Neuronal stem cell (in vitro differentiated cells): ENCODE results near the gene CYP20A1.
"Not testable (repeated sequence)": the region's sequence is repeated elsewhere in the genome, so short reads cannot be mapped to it uniquely, and the experiment has no call there.

Experiments used
- DNase-seq: peaks from one replicate; pipeline ENCODE4 v3.0.0-alpha.2; 2013; ENCODE audit warnings: low spot score
- H2AFZ ChIP-seq: one replicate; pipeline ENCODE4 v1.6.1; 2013; ENCODE audit warnings: mild to moderate bottlenecking, low read length, inconsistent platforms
- H2AK5ac ChIP-seq: 2 replicates; pipeline ENCODE4 v1.6.1; 2013; ENCODE audit warnings: low read depth, mild to moderate bottlenecking, inconsistent platforms, low read length, moderate library complexity, mixed read lengths
- H2BK120ac ChIP-seq: 2 replicates; pipeline ENCODE4 v1.6.1; 2013; ENCODE audit warnings: low read depth, mild to moderate bottlenecking, inconsistent platforms, low read length, moderate library complexity, mixed read lengths
- H2BK12ac ChIP-seq: one replicate; pipeline ENCODE4 v1.6.1; 2013; ENCODE audit warnings: low read length, inconsistent platforms
- H2BK15ac ChIP-seq: 2 replicates; pipeline ENCODE4 v1.6.1; 2013; ENCODE audit warnings: mild to moderate bottlenecking, low read length, inconsistent platforms, mixed read lengths
- H2BK5ac ChIP-seq: one replicate; pipeline ENCODE4 v1.6.1; 2013; ENCODE audit warnings: inconsistent platforms, mild to moderate bottlenecking, low read length, moderate library complexity
- H3K14ac ChIP-seq: one replicate; pipeline ENCODE4 v1.6.1; 2013; ENCODE audit warnings: low read length, inconsistent platforms
- H3K18ac ChIP-seq: 2 replicates; pipeline ENCODE4 v1.6.1; 2013; ENCODE audit warnings: low read length, inconsistent platforms
- H3K23ac ChIP-seq: 2 replicates; pipeline ENCODE4 v1.6.1; 2013; ENCODE audit warnings: low read depth, mild to moderate bottlenecking, mixed read lengths, low read length, inconsistent platforms; ENCODE audit not compliant: poor library complexity
- H3K27ac ChIP-seq: replicated peaks from 3 replicates; pipeline ENCODE4 v1.5.1; 2013; ENCODE audit warnings: low read length, inconsistent platforms
- H3K27me3 ChIP-seq, 3 experiments: 2 replicates each; pipeline ENCODE4 v1.6.1; 2013; ENCODE audit warnings: low read length in 3 of 3, mild to moderate bottlenecking in 2 of 3, inconsistent platforms in 1 of 3, low read depth in 1 of 3, mixed read lengths in 1 of 3, moderate library complexity in 1 of 3; ENCODE audit not compliant: control insufficient read depth in 3 of 3, insufficient read depth in 3 of 3
- H3K36me3 ChIP-seq, 2 donors: replicated peaks in 1 of 2; 2 replicates each; pipeline ENCODE4 v1.6.1; 2013; ENCODE audit warnings: low read length in 2 of 2; ENCODE audit not compliant: control insufficient read depth in 2 of 2, insufficient read depth in 2 of 2
- H3K4ac ChIP-seq: 2 replicates; pipeline ENCODE4 v1.6.1; 2013; ENCODE audit warnings: inconsistent platforms, mild to moderate bottlenecking, low read length, moderate library complexity
- H3K4me1 ChIP-seq, 2 donors: 1 replicate in 1 of 2; 2 replicates in 1 of 2; pipeline ENCODE4 v1.6.1; 2013; ENCODE audit warnings: low read length in 2 of 2, low read depth in 1 of 2; ENCODE audit not compliant: control insufficient read depth in 2 of 2, insufficient read depth in 1 of 2
- H3K4me2 ChIP-seq: one replicate; pipeline ENCODE4 v1.6.1; 2013; ENCODE audit warnings: mild to moderate bottlenecking, low read length, inconsistent platforms; ENCODE audit not compliant: insufficient read depth, poor library complexity, severe bottlenecking
- H3K4me3 ChIP-seq, 2 donors: 2 replicates each; pipeline ENCODE4 v1.5.1; 2013; ENCODE audit warnings: low read length in 2 of 2, mild to moderate bottlenecking in 2 of 2, inconsistent platforms in 1 of 2, moderate library complexity in 1 of 2
- H3K79me1 ChIP-seq: one replicate; pipeline ENCODE4 v1.6.1; 2013; ENCODE audit warnings: low read depth, mild to moderate bottlenecking, inconsistent platforms, low read length, moderate library complexity
- H3K9ac ChIP-seq: one replicate; pipeline ENCODE4 v1.6.1; 2013; ENCODE audit warnings: mild to moderate bottlenecking, low read depth, low read length, inconsistent platforms; ENCODE audit not compliant: poor library complexity
- H3K9me3 ChIP-seq, 2 donors: replicated peaks in 1 of 2; 2 replicates each; pipeline versions ENCODE3 to v1.6.1; 2013; ENCODE audit warnings: low read length in 2 of 2, mild to moderate bottlenecking in 2 of 2, inconsistent platforms in 1 of 2, low read depth in 1 of 2, mixed read lengths in 1 of 2, moderate library complexity in 1 of 2; ENCODE audit not compliant: control insufficient read depth in 2 of 2, insufficient read depth in 1 of 2
- H4K8ac ChIP-seq: one replicate; pipeline ENCODE4 v1.6.1; 2013; ENCODE audit warnings: low read depth, mild to moderate bottlenecking, inconsistent platforms, low read length, moderate library complexity
- H4K91ac ChIP-seq: one replicate; pipeline ENCODE4 v1.6.1; 2013; ENCODE audit warnings: low read length, low read depth, mild to moderate bottlenecking, inconsistent platforms; ENCODE audit not compliant: poor library complexity
- WGBS, 2 donors: extraction: QIAGEN DNeasy Blood & Tissue Kit; methylation state at CpG; one replicate each; pipeline ENCODE4 v1.1.7; 2013; ENCODE audit warnings: missing lambda C conversion rate in 2 of 2, mixed read lengths in 1 of 2; ENCODE audit not compliant: insufficient read length in 2 of 2, insufficient replicate concordance in 1 of 2; ENCODE audit errors: extremely low coverage in 2 of 2; 5-methylcytosine and 5-hydroxymethylcytosine counted together

Gene CYP20A1

DNA sequence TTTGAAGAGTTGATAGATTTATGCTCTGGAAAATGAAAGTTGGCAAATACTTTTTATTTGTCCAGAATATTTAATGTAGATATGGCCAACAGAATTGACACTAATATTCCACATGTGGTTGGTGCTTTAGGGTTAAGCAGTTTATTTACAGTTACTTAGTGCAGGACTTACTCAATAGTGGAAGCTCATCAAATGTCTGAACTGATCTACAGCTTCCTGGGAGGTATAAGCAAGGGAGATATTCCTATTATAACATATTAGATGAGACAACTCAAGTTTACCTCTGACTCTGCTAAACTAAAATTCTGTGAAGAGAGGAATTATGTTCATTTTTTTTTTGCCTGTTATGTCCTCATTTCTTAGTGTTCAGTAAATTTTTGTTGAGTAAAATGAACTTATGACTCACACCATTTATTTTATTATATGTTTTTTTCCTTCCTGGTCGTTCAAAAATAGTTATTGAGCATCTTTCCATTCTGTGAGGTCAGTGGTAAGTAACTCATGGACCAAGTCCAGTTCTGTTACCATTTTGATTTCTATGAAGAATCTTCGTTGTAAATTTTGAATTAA lies 103.0 kb downstream of the CYP20A1 start:
- no peak overlapping the region for H2BK12ac ChIP-seq
- H3K9me3 ChIP-seq, result peaks cover 0 to 6% of the 10 kb centered on the region in 2 donors
- WGBS, 2 donors, result no CpG with 5 or more reads among the region's 2 CpGs
- no peak overlapping the region for H2BK5ac ChIP-seq
- H3K9ac ChIP-seq, result no peak overlapping the region
- H3K4me1 ChIP-seq, result peaks cover 0 to 11% of the 10 kb centered on the region in 2 donors
- no peak overlapping the region for H4K91ac ChIP-seq
- H2AFZ ChIP-seq, result no peak overlapping the region
- H3K27ac ChIP-seq, result no peak overlapping the region
- H3K18ac ChIP-seq, result no peak overlapping the region
- H3K36me3 ChIP-seq, result peaks cover 5 to 95% of the 10 kb centered on the region in 2 donors
- H4K8ac ChIP-seq, result no peak overlapping the region
- H2AK5ac ChIP-seq, result no peak overlapping the region
- no peak overlapping the region for H2BK120ac ChIP-seq
- no peaks in the 10 kb centered on the region for H3K27me3 ChIP-seq
- no peak overlapping the region for H3K14ac ChIP-seq
- no peak for DNase-seq
- no peak overlapping the region for H3K4me2 ChIP-seq
- peaks cover 6% of the 10 kb centered on the region for H3K79me1 ChIP-seq
- H3K23ac ChIP-seq, result no peak overlapping the region
- H2BK15ac ChIP-seq, result no peak overlapping the region
- no peak overlapping the region for H3K4me3 ChIP-seq
- H3K4ac ChIP-seq, result no peak overlapping the region

- not testable (repeated sequence) for H4K91ac ChIP-seq, H2BK120ac ChIP-seq, H4K8ac ChIP-seq, H3K23ac ChIP-seq, H3K79me1 ChIP-seq, H2BK5ac ChIP-seq, H2AK5ac ChIP-seq, H3K4me2 ChIP-seq, H3K9me3 ChIP-seq, H3K9ac ChIP-seq, DNase-seq, H3K18ac ChIP-seq, H2BK12ac ChIP-seq, H2AFZ ChIP-seq, H3K27me3 ChIP-seq, H3K4me3 ChIP-seq, H2BK15ac ChIP-seq, H3K14ac ChIP-seq, H3K27ac ChIP-seq, H3K4ac ChIP-seq
- Histone ChIP-seq H3K36me3 (peaks cover 5 to 95% of the 10 kb centered on the region in 2 donors), H3K4me1 (peaks cover 0 to 11% of the 10 kb centered on the region in 2 donors)
- no CpG with 5 or more reads among the region's 4 CpGs for WGBS, 2 donors
These were observed 103.6 kb downstream of the CYP20A1 start for GRCh38 chr2:203342374-203342773.

- no peak for DNase-seq
- H2BK120ac ChIP-seq, result no peak overlapping the region
- peaks cover 6% of the 10 kb centered on the region for H3K79me1 ChIP-seq
- H4K91ac ChIP-seq, result no peak overlapping the region
- peaks cover 0 to 6% of the 10 kb centered on the region in 2 donors for H3K9me3 ChIP-seq
- no peak overlapping the region for H3K4ac ChIP-seq
- H3K4me3 ChIP-seq, result no peak overlapping the region
- H2AK5ac ChIP-seq, result no peak overlapping the region
- H2BK5ac ChIP-seq, result no peak overlapping the region
- no peak overlapping the region for H3K27ac ChIP-seq
- no peak overlapping the region for H4K8ac ChIP-seq
- peaks cover 5 to 97% of the 10 kb centered on the region in 2 donors for H3K36me3 ChIP-seq
- H3K9ac ChIP-seq, result no peak overlapping the region
- no peak overlapping the region for H2BK12ac ChIP-seq
- peaks cover 0 to 10% of the 10 kb centered on the region in 2 donors for H3K4me1 ChIP-seq
- H3K23ac ChIP-seq, result no peak overlapping the region
- no peak overlapping the region for H2AFZ ChIP-seq
- H2BK15ac ChIP-seq, result no peak overlapping the region
- H3K4me2 ChIP-seq, result no peak overlapping the region
- H3K14ac ChIP-seq, result no peak overlapping the region
- no peaks in the 10 kb centered on the region for H3K27me3 ChIP-seq
- no peak overlapping the region for H3K18ac ChIP-seq
- no CpG with 5 or more reads among the region's 12 CpGs for WGBS, 2 donors
These were observed 105.8 kb downstream of the CYP20A1 start for GRCh38 chr2:203344667-203345066.

- peaks cover 10% of the 10 kb centered on the region for H3K79me1 ChIP-seq
- H3K4me3 ChIP-seq, result no peak overlapping the region
- H2AK5ac ChIP-seq, result no peak overlapping the region
- H3K27me3 ChIP-seq, result peaks cover 0 to under 1% (median 0%) of the 10 kb centered on the region in 3 experiments
- H4K91ac ChIP-seq, result no peak overlapping the region
- WGBS, 2 donors, result no CpG with 5 or more reads among the region's 1 CpG
- no peak overlapping the region for H3K14ac ChIP-seq
- H2BK5ac ChIP-seq, result no peak overlapping the region
- DNase-seq, result no peak
- H3K36me3 ChIP-seq, result peaks cover 8 to 93% of the 10 kb centered on the region in 2 donors
- H4K8ac ChIP-seq, result no peak overlapping the region
- H3K9me3 ChIP-seq, result peaks cover 0 to 10% of the 10 kb centered on the region in 2 donors
- H3K23ac ChIP-seq, result no peak overlapping the region
- no peak overlapping the region for H2BK15ac ChIP-seq
- no peak overlapping the region for H3K18ac ChIP-seq
- H2BK120ac ChIP-seq, result no peak overlapping the region
- no peak overlapping the region for H2BK12ac ChIP-seq
- no peak overlapping the region for H3K27ac ChIP-seq
- no peak overlapping the region for H2AFZ ChIP-seq
- no peaks in the 10 kb centered on the region for H3K4me1 ChIP-seq
- no peak overlapping the region for H3K4ac ChIP-seq
- H3K4me2 ChIP-seq, result no peak overlapping the region
- H3K9ac ChIP-seq, result no peak overlapping the region
These were observed 107.8 kb downstream of the CYP20A1 start for GRCh38 chr2:203346612-203347011.
